Stimulated activated naive CD8-positive, alpha-beta T cell treated with anti-CD3 and anti-CD28 coated beads, Interleukin-15, amount 100 ng/mL, for 72 hours (primary cell): ENCODE results near the gene THADA.

Experiments used
- ATAC-seq: fragments of 150-1000 bp; cut with Tn5 transposase; 2 replicates; pipeline ENCODE4 v1.10.0; 2021; ENCODE audit warnings: mild to moderate bottlenecking, moderate library complexity
- DNase-seq, 2 donors: peaks; one replicate each; pipeline ENCODE4 v3.0.0; 2021 to 2022
- H3K27ac Mint-ChIP-seq, 2 donors: one replicate each; pipeline ENCODE4 v1.8.0; 2022; ENCODE audit warnings: mild to moderate bottlenecking in 2 of 2, mixed read lengths in 2 of 2, moderate library complexity in 2 of 2
- H3K27me3 Mint-ChIP-seq: one replicate; pipeline ENCODE4 v1.8.0; 2022; ENCODE audit warnings: mixed read lengths
- H3K4me1 Mint-ChIP-seq: one replicate; pipeline ENCODE4 v1.8.0; 2022; ENCODE audit warnings: mild to moderate bottlenecking, mixed read lengths
- H3K4me3 Mint-ChIP-seq, 2 donors: one replicate each; pipeline ENCODE4 v1.8.0; 2022; ENCODE audit warnings: mild to moderate bottlenecking in 2 of 2, mixed read lengths in 2 of 2, moderate library complexity in 1 of 2
- H3K9me3 Mint-ChIP-seq, 2 donors: one replicate each; pipeline ENCODE4 v1.8.0; 2022; ENCODE audit warnings: mixed read lengths in 2 of 2

The THADA gene

DNA sequence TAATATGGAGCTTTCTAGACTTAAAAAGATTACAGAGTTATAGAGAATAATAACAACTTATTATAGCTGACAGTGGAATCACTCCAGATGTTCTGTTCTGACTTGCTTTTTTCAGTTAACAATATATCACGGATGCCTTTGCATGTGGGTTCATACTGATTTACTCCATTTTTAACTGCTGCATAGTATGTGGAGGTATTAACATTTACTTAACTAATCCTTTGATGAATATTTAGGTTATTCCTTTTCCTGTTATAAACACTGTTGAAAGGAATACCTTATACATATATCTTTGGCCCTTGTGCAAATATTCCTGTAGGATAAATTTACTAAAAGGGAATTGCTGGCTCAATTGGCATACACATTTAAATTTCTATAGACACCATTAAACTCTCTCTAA is 336.3 kb downstream of the THADA start:
- no peak overlapping the region for H3K4me3 Mint-ChIP-seq
- no peak for DNase-seq
- no peaks in the 10 kb centered on the region for H3K27me3 Mint-ChIP-seq
- ATAC-seq, result no peak
- H3K4me1 Mint-ChIP-seq, result peaks cover 8% of the 10 kb centered on the region
- no peaks in the 10 kb centered on the region for H3K9me3 Mint-ChIP-seq
- no peak overlapping the region for H3K27ac Mint-ChIP-seq

DNA sequence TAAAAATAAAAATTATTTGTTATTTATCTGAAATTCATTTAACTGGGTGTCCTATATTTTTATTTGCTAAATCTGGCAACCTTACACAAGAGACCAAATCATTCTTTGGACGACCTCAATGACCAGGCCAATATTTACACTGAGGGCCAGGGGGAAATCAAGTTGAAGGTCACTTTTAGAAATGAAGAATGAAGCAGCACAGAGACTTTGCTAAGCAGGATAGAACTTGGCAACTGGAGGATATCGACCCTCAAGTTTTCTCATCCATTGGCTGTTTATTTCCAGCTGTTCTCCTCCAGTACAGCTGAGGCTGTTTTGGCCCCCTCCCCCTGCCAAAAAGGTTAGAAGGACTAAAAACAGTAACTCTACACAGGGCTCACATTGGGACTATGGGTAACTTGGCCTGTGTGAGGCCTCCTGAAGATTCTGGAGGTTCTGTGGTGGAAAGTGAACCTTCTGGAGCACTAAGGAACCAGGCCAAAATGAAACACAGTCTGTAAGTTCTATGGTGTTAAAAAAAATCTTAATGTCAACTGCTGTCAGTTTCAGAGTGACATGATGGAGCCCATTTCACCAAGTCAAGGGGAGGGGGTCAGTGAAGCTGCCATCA is 337.2 kb downstream of the THADA start:
- no peak for ATAC-seq
- Mint-ChIP-seq H3K4me3 (no peak overlapping the region), H3K9me3 (no peaks in the 10 kb centered on the region), H3K4me1 (no peaks in the 10 kb centered on the region), H3K27ac (no peak overlapping the region), H3K27me3 (no peaks in the 10 kb centered on the region)
- no peak for DNase-seq

- no peak overlapping the region for H3K27ac Mint-ChIP-seq
Measured at GRCh38 chr2:43255296-43255910, 340.4 kb downstream of the THADA start.

GRCh38 chr2:43254331-43254730 is 341.5 kb downstream of the THADA start:
- Mint-ChIP-seq H3K9me3 (no peaks in the 10 kb centered on the region), H3K27ac (no peak overlapping the region)

More at GRCh38 chr2:43255296-43255910, 340.4 kb downstream of the THADA start:
- no peaks in the 10 kb centered on the region for H3K27me3 Mint-ChIP-seq
- no peak overlapping the region for H3K4me3 Mint-ChIP-seq
- DNase-seq (no peak), ATAC-seq (no peak)
- H3K4me1 Mint-ChIP-seq, result no peaks in the 10 kb centered on the region
- H3K9me3 Mint-ChIP-seq, result no peaks in the 10 kb centered on the region

DNA sequence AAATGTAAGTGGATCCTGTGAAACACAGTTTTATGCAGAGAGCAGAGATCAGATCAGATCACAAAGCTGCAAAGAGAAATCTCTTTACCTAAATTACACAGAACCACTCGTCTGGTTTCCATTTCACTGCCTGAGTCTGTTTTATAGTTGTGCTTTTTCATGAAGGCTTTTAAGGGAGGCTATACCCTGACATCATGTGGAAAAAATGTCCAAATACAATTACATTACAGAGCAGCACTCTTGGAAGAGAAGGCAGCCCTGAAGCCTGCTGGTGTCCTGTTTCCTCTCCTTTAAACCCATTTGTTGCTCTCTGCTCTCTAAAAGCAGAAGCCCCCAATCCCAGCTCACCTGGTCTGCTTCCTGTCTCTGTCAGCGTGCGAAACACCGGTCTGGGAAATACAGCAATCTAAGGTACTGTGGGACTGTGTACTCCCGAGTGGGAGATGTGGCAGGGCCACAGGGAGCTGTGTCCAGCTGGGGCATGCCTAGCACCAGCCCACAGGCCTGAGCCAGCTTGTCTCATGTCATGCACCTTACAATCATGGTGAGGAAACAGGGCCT is 344.6 kb downstream of the THADA start:
- H3K4me1 Mint-ChIP-seq, result no peaks in the 10 kb centered on the region
- no peak for ATAC-seq
- no peak overlapping the region for H3K4me3 Mint-ChIP-seq
- no peaks in the 10 kb centered on the region for H3K9me3 Mint-ChIP-seq
- no peak for DNase-seq
- H3K27ac Mint-ChIP-seq, result no peak overlapping the region
- H3K27me3 Mint-ChIP-seq, result no peaks in the 10 kb centered on the region

More at GRCh38 chr2:43254331-43254730, 341.5 kb downstream of the THADA start:
- Mint-ChIP-seq H3K4me3 (no peak overlapping the region), H3K4me1 (no peaks in the 10 kb centered on the region), H3K27me3 (no peaks in the 10 kb centered on the region)
- ATAC-seq (no peak), DNase-seq (no peak)

DNA sequence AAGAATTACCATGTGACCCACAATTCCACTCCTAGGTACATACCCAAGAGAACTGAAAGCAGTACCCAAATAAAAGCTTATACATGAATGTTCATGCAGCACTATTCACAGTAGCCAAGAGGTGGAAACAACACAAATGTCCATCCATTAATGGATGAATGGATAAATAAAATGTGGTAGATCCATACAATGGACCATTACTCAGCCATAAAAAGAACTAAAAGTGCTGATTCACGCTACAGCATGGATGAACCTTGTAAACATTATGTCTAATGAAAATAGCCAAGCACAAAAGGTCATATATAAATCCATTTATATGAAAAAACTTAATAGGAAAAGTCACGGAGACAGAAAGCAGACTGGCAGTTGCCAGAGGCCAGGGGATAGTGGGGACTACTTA is 345.8 kb downstream of the THADA start:
- no peak for ATAC-seq
- Mint-ChIP-seq H3K27me3 (no peaks in the 10 kb centered on the region), H3K4me1 (no peaks in the 10 kb centered on the region), H3K4me3 (no peak overlapping the region), H3K9me3 (no peaks in the 10 kb centered on the region), H3K27ac (no peak overlapping the region)
- DNase-seq, result no peak

GRCh38 chr2:43248621-43249020 is 347.2 kb downstream of the THADA start:
- DNase-seq, result no peak
- Mint-ChIP-seq H3K9me3 (no peaks in the 10 kb centered on the region), H3K4me1 (no peaks in the 10 kb centered on the region), H3K4me3 (no peak overlapping the region), H3K27ac (peak overlapping the region in 1 of 2 donors; percentile 85), H3K27me3 (no peaks in the 10 kb centered on the region)
- no peak for ATAC-seq

DNA sequence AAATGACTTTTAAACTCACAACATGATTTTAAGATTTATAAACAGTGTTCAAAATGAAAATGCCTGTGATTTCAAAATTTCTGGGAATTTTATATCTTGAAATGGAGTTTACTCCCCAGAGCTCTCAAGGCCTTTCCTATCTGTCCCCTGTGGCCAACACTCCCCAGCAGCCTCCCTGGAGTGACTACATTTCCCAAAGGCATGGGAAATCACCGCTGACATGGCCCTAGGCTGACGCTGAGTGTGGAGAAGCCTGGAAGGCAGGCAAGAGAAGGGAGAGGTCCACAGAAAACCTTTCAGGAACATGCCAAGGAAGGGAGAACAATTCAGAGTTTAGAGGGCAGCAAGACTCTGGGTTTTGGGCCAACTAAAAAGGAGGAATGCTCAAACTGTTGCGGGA is 349.2 kb downstream of the THADA start:
- Mint-ChIP-seq H3K27me3 (no peaks in the 10 kb centered on the region), H3K27ac (no peak overlapping the region), H3K9me3 (no peaks in the 10 kb centered on the region), H3K4me1 (no peaks in the 10 kb centered on the region), H3K4me3 (no peak overlapping the region)
- ATAC-seq (no peak), DNase-seq (no peak)

DNA sequence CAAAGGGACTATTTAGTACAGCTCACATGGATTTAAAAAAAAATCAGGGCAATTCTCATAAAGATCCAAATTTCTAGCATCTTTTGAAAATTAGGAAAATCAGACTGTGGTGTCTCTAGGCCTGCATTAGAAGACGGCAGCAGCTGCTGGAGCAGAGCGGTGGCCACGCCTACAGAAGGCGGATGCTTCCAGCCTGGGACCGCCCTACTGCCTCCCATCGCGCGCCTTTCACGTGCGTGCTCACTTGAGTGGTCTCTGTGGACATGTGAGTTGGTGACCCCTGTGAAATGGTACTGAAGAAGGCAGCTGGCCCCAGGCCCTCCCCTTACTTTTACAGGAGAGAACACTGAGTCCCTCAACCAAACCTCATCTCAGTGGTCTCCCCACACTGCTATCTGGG is 354.3 kb downstream of the THADA start:
- no peak for DNase-seq
- Mint-ChIP-seq H3K4me3 (no peak overlapping the region), H3K27me3 (no peaks in the 10 kb centered on the region), H3K4me1 (peaks cover 12% of the 10 kb centered on the region), H3K27ac (no peak overlapping the region), H3K9me3 (no peaks in the 10 kb centered on the region)
- ATAC-seq, result no peak

DNA sequence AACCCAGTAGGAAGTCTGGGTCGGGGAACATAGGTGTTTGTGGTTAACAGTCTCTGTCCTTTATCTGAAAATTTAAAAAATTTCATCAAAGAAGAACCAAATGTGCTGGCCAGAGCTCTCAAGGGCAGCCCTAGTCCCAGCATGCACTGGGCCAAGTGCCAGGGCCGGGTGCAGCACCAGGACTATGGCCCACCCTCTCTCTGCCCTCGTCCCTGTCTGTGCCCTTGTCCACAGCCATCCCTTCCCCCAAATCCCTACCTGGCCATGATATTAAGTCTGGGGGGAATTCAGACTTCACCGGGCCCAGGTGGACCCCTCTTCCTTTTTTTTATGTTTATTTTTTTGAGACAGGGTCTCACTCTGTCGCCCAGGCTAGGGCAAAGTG is 355.1 kb downstream of the THADA start:
- Mint-ChIP-seq H3K27ac (no peak overlapping the region), H3K4me1 (peaks cover 12% of the 10 kb centered on the region), H3K4me3 (no peak overlapping the region), H3K9me3 (no peaks in the 10 kb centered on the region), H3K27me3 (no peaks in the 10 kb centered on the region)
- DNase-seq, result no peak
- ATAC-seq, result no peak

- no peak overlapping the region for H3K27ac Mint-ChIP-seq
- DNase-seq, result no peak
Measured at GRCh38 chr2:43239981-43240765, 355.7 kb downstream of the THADA start.

DNA sequence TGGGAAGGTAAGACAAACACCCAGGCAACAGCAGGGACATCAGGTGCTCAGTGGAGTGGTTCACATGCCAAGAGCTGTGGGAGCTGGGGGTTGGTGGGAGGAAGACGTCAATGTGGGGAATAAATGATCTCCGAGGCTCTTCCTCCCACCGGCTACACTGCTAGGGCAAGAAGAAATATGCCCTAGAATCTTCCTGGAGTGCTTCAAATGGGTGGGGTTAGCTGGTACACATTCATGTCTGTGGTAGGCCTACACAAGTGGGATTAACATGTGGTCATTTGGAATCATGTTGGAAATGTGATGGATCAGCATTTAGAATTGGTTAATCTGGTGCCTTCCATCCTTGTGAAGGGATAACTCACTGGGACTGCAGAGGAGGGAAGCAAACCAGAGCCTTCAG is 357.0 kb downstream of the THADA start:
- no peak for ATAC-seq
- Mint-ChIP-seq H3K27ac (no peak overlapping the region), H3K27me3 (no peaks in the 10 kb centered on the region), H3K4me1 (peaks cover 12% of the 10 kb centered on the region), H3K9me3 (no peaks in the 10 kb centered on the region), H3K4me3 (no peak overlapping the region)
- DNase-seq, result no peak

More at GRCh38 chr2:43239981-43240765, 355.7 kb downstream of the THADA start:
- H3K4me3 Mint-ChIP-seq, result no peak overlapping the region
- no peak for ATAC-seq
- H3K27me3 Mint-ChIP-seq, result no peaks in the 10 kb centered on the region
- H3K4me1 Mint-ChIP-seq, result peaks cover 12% of the 10 kb centered on the region
- H3K9me3 Mint-ChIP-seq, result no peaks in the 10 kb centered on the region

DNA sequence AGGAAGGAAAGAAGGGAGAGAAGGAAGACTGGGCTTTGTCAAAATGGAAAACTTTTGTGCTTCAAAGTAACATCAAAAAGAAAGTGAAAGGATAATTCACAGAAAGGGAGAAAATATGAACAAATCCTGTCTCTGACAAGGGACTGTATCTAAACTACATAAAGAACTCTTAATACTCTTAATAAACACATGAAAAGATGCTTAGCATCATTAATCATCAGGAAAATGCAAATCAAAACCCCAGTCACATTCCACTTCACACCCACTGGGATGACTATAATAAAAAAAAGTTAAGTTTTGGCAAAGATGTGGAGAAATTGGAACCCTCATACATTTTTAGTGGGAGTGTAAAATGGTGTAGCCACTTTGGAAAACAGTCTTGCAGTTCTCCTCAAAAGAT is 357.7 kb downstream of the THADA start:
- Mint-ChIP-seq H3K27me3 (no peaks in the 10 kb centered on the region), H3K9me3 (no peaks in the 10 kb centered on the region), H3K4me1 (peaks cover 13% of the 10 kb centered on the region), H3K27ac (peak overlapping the region in 1 of 2 donors; percentile 71), H3K4me3 (peak overlapping the region; percentile 2 to 8)
- ATAC-seq, result no peak
- no peak for DNase-seq

GRCh38 chr2:43233218-43234212 is 362.3 kb downstream of the THADA start:
- Mint-ChIP-seq H3K4me3 (no peak overlapping the region), H3K4me1 (peaks cover 32% of the 10 kb centered on the region), H3K27me3 (no peaks in the 10 kb centered on the region), H3K9me3 (no peaks in the 10 kb centered on the region), H3K27ac (peak overlapping the region in 1 of 2 donors; percentile 63)
- ATAC-seq (no peak), DNase-seq (no peak)
